KOPT-K1 (cell line): Measurements from ENCODE around the gene LRRC3.

Source experiments
- H3K27ac ChIP-seq: fragments of 200-600 bp; sonication (generic); 2 replicates; pipeline ENCODE4 v1.5.1; 2016; ENCODE audit warnings: antibody characterized with exemption, mild to moderate bottlenecking, low read depth, low read length; ENCODE audit not compliant: poor library complexity, severe bottlenecking
- H3K36me3 ChIP-seq: fragments of 200-600 bp; sonication (generic); 2 replicates; pipeline ENCODE4 v1.5.1; 2017; ENCODE audit warnings: antibody characterized with exemption, mild to moderate bottlenecking, low read length, moderate library complexity; ENCODE audit not compliant: insufficient read depth
- H3K9me3 ChIP-seq: fragments of 200-600 bp; sonication (generic); 2 replicates; pipeline ENCODE4 v1.5.1; 2017; ENCODE audit warnings: antibody characterized with exemption, low read length, mild to moderate bottlenecking; ENCODE audit not compliant: insufficient read depth, poor library complexity, severe bottlenecking

Gene LRRC3

GRCh38 chr21:44441581-44442265 is 13.6 kb upstream of the LRRC3 start:
- Histone ChIP-seq H3K36me3 (peaks cover 48% of the 10 kb centered on the region; the same call in 1 of the 2 replicates), H3K9me3 (no peaks in the 10 kb centered on the region), H3K27ac (no peak overlapping the region)

DNA sequence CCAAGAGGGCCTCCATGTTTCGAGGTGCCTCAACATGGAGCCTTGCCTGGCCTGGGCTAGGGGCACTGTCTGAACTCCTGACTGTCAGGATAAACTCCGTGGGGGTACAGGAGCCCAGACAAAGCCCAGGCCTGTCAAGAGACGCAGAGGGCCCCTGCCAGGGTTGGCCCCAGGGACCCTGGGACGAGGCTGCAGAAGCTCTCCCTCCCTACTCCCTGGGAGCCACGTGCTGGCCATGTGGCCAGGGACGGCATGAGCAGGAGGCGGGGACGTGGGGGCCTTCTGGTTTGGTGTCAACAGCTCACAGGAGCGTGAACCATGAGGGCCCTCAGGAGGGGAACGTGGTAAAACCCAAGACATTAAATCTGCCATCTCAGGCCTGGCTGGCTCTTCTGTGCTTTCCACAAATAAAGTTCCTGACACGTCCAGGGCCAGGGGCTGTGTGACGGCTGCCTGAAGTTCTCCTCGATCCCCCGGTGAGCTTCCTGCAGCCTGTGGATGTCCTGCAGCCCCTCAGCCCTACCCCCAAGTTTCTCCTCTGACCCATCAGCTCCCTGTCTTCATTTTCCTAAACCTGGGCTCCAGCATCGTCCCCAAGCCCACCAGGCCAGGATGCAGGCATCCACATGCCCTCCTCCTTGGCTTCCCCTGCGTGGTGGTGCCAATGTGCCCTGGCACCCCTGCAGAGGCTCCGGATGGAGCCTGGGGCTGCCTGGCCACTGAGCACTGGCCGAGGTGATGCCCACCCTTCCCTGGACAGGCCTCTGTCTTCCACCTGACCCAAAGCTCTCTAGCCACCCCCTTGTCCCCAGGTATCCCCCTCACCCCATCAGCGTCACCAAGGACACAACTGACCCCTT is 12.8 kb upstream of the LRRC3 start:
- Histone ChIP-seq H3K27ac (no peak overlapping the region), H3K36me3 (peaks cover 40% of the 10 kb centered on the region; the same call in 1 of the 2 replicates), H3K9me3 (no peaks in the 10 kb centered on the region)

DNA sequence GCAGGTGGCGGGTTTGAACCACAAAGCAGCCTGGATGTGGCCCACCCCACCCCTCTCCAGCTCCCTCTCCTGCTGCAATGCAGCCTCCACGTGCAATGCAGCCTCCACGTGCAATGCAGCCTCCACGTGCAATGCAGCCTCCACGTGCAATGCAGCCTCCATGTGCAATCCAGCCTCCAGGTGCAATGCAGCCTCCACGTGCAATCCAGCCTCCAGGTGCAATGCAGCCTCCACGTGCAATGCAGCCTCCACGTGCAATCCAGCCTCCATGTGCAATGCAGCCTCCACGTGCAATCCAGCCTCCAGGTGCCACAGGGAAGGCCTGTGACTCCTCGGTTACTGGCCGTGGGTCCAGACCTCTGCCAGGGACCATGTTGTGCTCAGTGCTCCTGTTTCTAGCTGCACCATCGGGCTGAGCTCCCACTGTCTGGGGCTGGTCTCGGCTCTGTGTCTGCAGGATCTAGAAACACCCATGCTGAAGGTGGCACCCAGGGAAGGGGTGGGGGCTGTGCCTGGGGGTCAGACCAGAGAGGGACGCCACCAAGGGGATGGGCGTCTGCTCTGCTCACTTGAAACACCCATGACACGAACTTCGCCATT is 11.9 kb upstream of the LRRC3 start:
- Histone ChIP-seq H3K9me3 (no peaks in the 10 kb centered on the region), H3K36me3 (peaks cover 36% of the 10 kb centered on the region; the same call in 1 of the 2 replicates), H3K27ac (no peak overlapping the region)

- Histone ChIP-seq H3K36me3 (peaks cover 36% of the 10 kb centered on the region; the same call in 1 of the 2 replicates), H3K27ac (no peak overlapping the region), H3K9me3 (no peaks in the 10 kb centered on the region)
These were observed 11.4 kb upstream of the LRRC3 start for GRCh38 chr21:44443891-44444285.

- peaks cover 30% of the 10 kb centered on the region; the same call in 1 of the 2 replicates for H3K36me3 ChIP-seq
- H3K27ac ChIP-seq, result no peak overlapping the region
- H3K9me3 ChIP-seq, result no peaks in the 10 kb centered on the region
These were observed 10.9 kb upstream of the LRRC3 start for GRCh38 chr21:44444286-44444931.

- H3K36me3 ChIP-seq, result peaks cover 29% of the 10 kb centered on the region; the same call in 1 of the 2 replicates
- no peaks in the 10 kb centered on the region for H3K9me3 ChIP-seq
- no peak overlapping the region for H3K27ac ChIP-seq
These were observed 10.0 kb upstream of the LRRC3 start for GRCh38 chr21:44445145-44445812.

DNA sequence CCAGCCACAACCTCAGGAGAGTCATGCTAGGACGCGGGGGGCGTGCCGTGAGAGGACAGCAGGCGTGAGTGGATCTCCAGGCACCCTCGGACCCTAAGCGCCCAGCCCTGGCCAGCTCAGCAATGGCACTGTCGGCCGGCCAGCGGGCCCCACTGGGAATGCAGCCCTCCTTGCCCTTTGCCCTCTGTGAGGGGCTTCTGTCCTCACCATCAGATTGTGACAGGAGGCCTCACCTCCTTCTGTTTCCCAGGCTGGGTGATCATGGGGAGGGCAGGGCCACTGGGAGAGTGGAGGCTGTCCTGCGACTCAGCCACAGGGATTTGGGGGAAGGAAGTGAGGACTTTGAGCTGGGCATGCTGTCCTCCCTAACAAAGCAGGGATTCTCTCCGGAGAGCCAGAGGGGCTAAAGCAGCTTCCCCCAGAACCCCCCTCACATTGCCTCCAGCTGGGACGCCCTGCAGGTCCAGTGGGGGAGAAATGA is 6.6 kb upstream of the LRRC3 start:
- H3K27ac ChIP-seq, result no peak overlapping the region
- H3K36me3 ChIP-seq, result peaks cover 2% of the 10 kb centered on the region; the same call in 1 of the 2 replicates
- peaks cover 1% of the 10 kb centered on the region for H3K9me3 ChIP-seq

GRCh38 chr21:44449473-44450363 is 5.6 kb upstream of the LRRC3 start:
- H3K36me3 ChIP-seq, result no peaks in the 10 kb centered on the region
- no peak overlapping the region for H3K27ac ChIP-seq
- peaks cover 12% of the 10 kb centered on the region for H3K9me3 ChIP-seq

DNA sequence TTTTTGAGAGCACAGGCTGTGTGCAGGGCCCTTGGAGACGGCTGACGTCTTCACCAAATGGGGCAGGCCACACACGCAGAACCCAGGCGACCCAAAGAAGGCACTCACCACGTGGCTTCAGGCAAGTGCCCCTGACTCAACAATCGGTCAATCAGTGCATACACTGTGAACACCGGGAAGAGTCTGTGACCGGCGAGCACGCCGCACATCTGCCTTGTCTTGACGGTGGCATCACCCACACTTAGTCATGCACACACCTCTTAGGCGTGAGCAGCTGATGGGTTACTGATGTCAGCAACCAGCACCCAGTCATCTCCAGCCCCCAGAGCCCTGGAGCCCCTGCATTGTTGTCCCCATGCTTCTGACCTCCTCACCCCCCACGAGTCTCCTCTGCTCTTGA is 4.9 kb upstream of the LRRC3 start:
- Histone ChIP-seq H3K9me3 (peaks cover 15% of the 10 kb centered on the region), H3K27ac (no peak overlapping the region), H3K36me3 (no peaks in the 10 kb centered on the region)

DNA sequence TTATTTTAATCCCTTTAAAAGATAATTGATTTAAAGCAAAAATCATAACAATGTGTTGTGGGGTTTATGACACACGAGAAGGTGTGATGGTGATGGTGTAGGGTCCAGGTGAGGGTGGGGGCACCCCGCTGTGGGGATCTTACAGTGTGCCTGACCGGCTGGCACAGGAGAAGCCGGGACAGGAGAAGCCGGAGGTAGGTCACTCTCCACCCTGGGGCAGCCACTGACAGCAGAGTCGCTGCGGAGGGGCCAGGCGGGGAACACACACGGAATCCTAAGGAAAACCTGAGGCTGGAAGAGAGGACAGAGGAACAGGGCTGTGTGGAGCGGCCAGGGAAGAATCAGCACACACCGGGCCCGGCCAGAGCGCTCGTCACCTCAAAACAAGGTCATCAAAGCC is 4.3 kb upstream of the LRRC3 start:
- Histone ChIP-seq H3K9me3 (peaks cover 15% of the 10 kb centered on the region), H3K27ac (no peak overlapping the region), H3K36me3 (no peaks in the 10 kb centered on the region)

DNA sequence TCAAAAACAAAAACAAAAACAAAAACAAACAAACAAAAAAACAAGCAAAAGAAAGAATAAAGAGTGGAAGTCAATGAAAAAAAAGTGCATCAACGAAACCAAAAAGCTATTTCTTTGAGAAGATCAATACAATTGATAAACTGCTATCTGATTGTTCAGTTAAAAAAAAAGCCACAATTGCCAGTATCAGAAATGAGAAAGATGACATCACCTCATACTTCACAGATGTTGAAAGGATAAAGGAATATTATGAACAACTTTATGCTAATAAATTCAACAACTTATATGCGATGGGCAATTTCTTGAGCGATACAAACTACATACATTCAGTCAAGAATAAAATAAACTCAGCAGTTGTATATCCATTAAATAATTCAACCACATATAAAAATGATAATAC is 2.2 kb upstream of the LRRC3 start:
- Histone ChIP-seq H3K9me3 (peaks cover 15% of the 10 kb centered on the region), H3K36me3 (no peaks in the 10 kb centered on the region), H3K27ac (no peak overlapping the region)

- Histone ChIP-seq H3K27ac (no peak overlapping the region), H3K9me3 (peaks cover 15% of the 10 kb centered on the region), H3K36me3 (no peaks in the 10 kb centered on the region)
These were observed 1.3 kb upstream of the LRRC3 start for GRCh38 chr21:44454058-44454457.

- Histone ChIP-seq H3K36me3 (no peaks in the 10 kb centered on the region), H3K9me3 (peaks cover 15% of the 10 kb centered on the region), H3K27ac (no peak overlapping the region)
These were observed 359 bp downstream of the LRRC3 start for GRCh38 chr21:44455524-44456213.
